ENCODE measurements around the gene GPR153. TPM values are rescaled to one million over a fixed set of nuclear protein-coding genes. Genes with fewer than 3 reads are reported as not detected.
"Not testable (repeated sequence)": the region's sequence is repeated elsewhere in the genome, so short reads cannot be mapped to it uniquely, and the experiment has no call there.

The GPR153 gene
- total RNA-seq, 2 donors from 2014 or later: 4.6 to 5.6 TPM

- Mint-ChIP-seq H3K27ac (no peak overlapping the region), H3K4me3 (peak overlapping the region; percentile 38), H3K4me1 (ENCODE audit: low read depth in 2 of 2) (peaks cover 11 to 12% of the 10 kb centered on the region in 2 donors), H3K9me3 (no peaks in the 10 kb centered on the region), H3K27me3 (no peaks in the 10 kb centered on the region), H3K36me3 (peaks cover 5% of the 10 kb centered on the region)
- ATAC-seq (no peak), DNase-seq (ENCODE audit: low spot score) (no peak)
Observed at GRCh38 chr1:6233376-6233775, 27.5 kb downstream of the GPR153 start.

- H3K27ac Mint-ChIP-seq: no peak overlapping the region
- peaks cover 15% of the 10 kb centered on the region for H3K36me3 Mint-ChIP-seq
- H3K27me3 Mint-ChIP-seq: no peaks in the 10 kb centered on the region
- DNase-seq (ENCODE audit: low spot score): no peak
- H3K9me3 Mint-ChIP-seq: no peaks in the 10 kb centered on the region
- peaks cover 0 to 8% of the 10 kb centered on the region in 2 donors for H3K4me1 Mint-ChIP-seq (ENCODE audit: low read depth in 2 of 2)
- no peak for ATAC-seq
- H3K4me3 Mint-ChIP-seq: no peak overlapping the region
Observed at GRCh38 chr1:6225651-6226050, 35.2 kb downstream of the GPR153 start.

- Mint-ChIP-seq H3K27ac (no peak overlapping the region), H3K27me3 (no peaks in the 10 kb centered on the region), H3K36me3 (peaks cover 15% of the 10 kb centered on the region), H3K4me3 (no peak overlapping the region), H3K9me3 (no peaks in the 10 kb centered on the region), H3K4me1 (ENCODE audit: low read depth in 2 of 2) (peaks cover 0 to 8% of the 10 kb centered on the region in 2 donors)
- no peak for DNase-seq (ENCODE audit: low spot score)
- ATAC-seq: no peak
Observed at GRCh38 chr1:6224718-6225117, 36.2 kb downstream of the GPR153 start.

- ATAC-seq: no peak
Observed at GRCh38 chr1:6223617-6224016, 37.3 kb downstream of the GPR153 start.

GRCh38 chr1:6222636-6223035, 38.3 kb downstream of the GPR153 start:
- Mint-ChIP-seq H3K9me3 (no peaks in the 10 kb centered on the region), H3K4me1 (ENCODE audit: low read depth in 2 of 2) (peaks cover 0 to 8% of the 10 kb centered on the region in 2 donors), H3K27ac (no peak overlapping the region), H3K36me3 (peaks cover 15% of the 10 kb centered on the region), H3K4me3 (no peak overlapping the region), H3K27me3 (peaks cover 0 to 2% of the 10 kb centered on the region in 2 donors)
- DNase-seq (ENCODE audit: low spot score) (no peak), ATAC-seq (no peak)

More at GRCh38 chr1:6223617-6224016, 37.3 kb downstream of the GPR153 start:
- H3K4me1 Mint-ChIP-seq (ENCODE audit: low read depth in 2 of 2): peaks cover 0 to 8% of the 10 kb centered on the region in 2 donors
- no peaks in the 10 kb centered on the region for H3K27me3 Mint-ChIP-seq
- peaks cover 15% of the 10 kb centered on the region for H3K36me3 Mint-ChIP-seq
- H3K27ac Mint-ChIP-seq: no peak overlapping the region
- no peaks in the 10 kb centered on the region for H3K9me3 Mint-ChIP-seq
- DNase-seq (ENCODE audit: low spot score): no peak
- H3K4me3 Mint-ChIP-seq: no peak overlapping the region

GRCh38 chr1:6221210-6221784, 39.6 kb downstream of the GPR153 start:
- H3K36me3 Mint-ChIP-seq: peaks cover 11% of the 10 kb centered on the region
- H3K27ac Mint-ChIP-seq: no peak overlapping the region
- peaks cover 0 to 4% of the 10 kb centered on the region in 2 donors for H3K27me3 Mint-ChIP-seq
- no peak overlapping the region for H3K4me3 Mint-ChIP-seq
- peaks cover 0 to 6% of the 10 kb centered on the region in 2 donors for H3K4me1 Mint-ChIP-seq (ENCODE audit: low read depth in 2 of 2)
- DNase-seq (ENCODE audit: low spot score) (no peak), ATAC-seq (no peak)
- no peaks in the 10 kb centered on the region for H3K9me3 Mint-ChIP-seq

- peaks cover 11% of the 10 kb centered on the region for H3K36me3 Mint-ChIP-seq
- H3K9me3 Mint-ChIP-seq: no peaks in the 10 kb centered on the region
- no peaks in the 10 kb centered on the region for H3K4me1 Mint-ChIP-seq (ENCODE audit: low read depth in 2 of 2)
- peaks cover 0 to 10% of the 10 kb centered on the region in 2 donors for H3K27me3 Mint-ChIP-seq
- ATAC-seq (no peak), DNase-seq (ENCODE audit: low spot score) (no peak)
- H3K4me3 Mint-ChIP-seq: no peak overlapping the region
- no peak overlapping the region for H3K27ac Mint-ChIP-seq
Observed at GRCh38 chr1:6220236-6220635, 40.7 kb downstream of the GPR153 start.

- Mint-ChIP-seq H3K36me3 (peaks cover 10% of the 10 kb centered on the region), H3K27me3 (peaks cover 0 to 10% of the 10 kb centered on the region in 2 donors)
- not testable (repeated sequence) for ATAC-seq; H3K27ac Mint-ChIP-seq; H3K4me3 Mint-ChIP-seq; DNase-seq (ENCODE audit: low spot score); H3K4me1 Mint-ChIP-seq (ENCODE audit: low read depth in 2 of 2); H3K9me3 Mint-ChIP-seq
Observed at GRCh38 chr1:6219641-6220040, 41.3 kb downstream of the GPR153 start.

GRCh38 chr1:6218375-6219164, 42.3 kb downstream of the GPR153 start:
- Mint-ChIP-seq H3K4me1 (ENCODE audit: low read depth in 2 of 2) (no peaks in the 10 kb centered on the region), H3K27ac (no peak overlapping the region), H3K27me3 (peaks cover 0 to 12% of the 10 kb centered on the region in 2 donors), H3K4me3 (no peak overlapping the region), H3K36me3 (no peaks in the 10 kb centered on the region), H3K9me3 (no peaks in the 10 kb centered on the region)
- no peak for ATAC-seq
- no peak for DNase-seq (ENCODE audit: low spot score)

- Mint-ChIP-seq H3K4me3 (no peak overlapping the region), H3K36me3 (no peaks in the 10 kb centered on the region), H3K4me1 (ENCODE audit: low read depth in 2 of 2) (peaks cover 0 to 3% of the 10 kb centered on the region in 2 donors), H3K27me3 (peaks cover 0 to 11% of the 10 kb centered on the region in 2 donors), H3K27ac (no peak overlapping the region), H3K9me3 (no peaks in the 10 kb centered on the region)
- DNase-seq (ENCODE audit: low spot score): no peak
- ATAC-seq: no peak
Observed at GRCh38 chr1:6212193-6212959, 48.5 kb downstream of the GPR153 start.

- no peak overlapping the region for H3K4me3 Mint-ChIP-seq
- no peak overlapping the region for H3K27ac Mint-ChIP-seq
- peaks cover 0 to 3% of the 10 kb centered on the region in 2 donors for H3K4me1 Mint-ChIP-seq (ENCODE audit: low read depth in 2 of 2)
- peaks cover 0 to 14% of the 10 kb centered on the region in 2 donors for H3K27me3 Mint-ChIP-seq
- H3K36me3 Mint-ChIP-seq: no peaks in the 10 kb centered on the region
- no peaks in the 10 kb centered on the region for H3K9me3 Mint-ChIP-seq
- DNase-seq (ENCODE audit: low spot score): no peak
- no peak for ATAC-seq
Observed at GRCh38 chr1:6211731-6212130, 49.2 kb downstream of the GPR153 start.

- H3K27ac Mint-ChIP-seq: no peak overlapping the region
- no peak overlapping the region for H3K4me3 Mint-ChIP-seq
- ATAC-seq (no peak), DNase-seq (ENCODE audit: low spot score) (no peak)
- H3K36me3 Mint-ChIP-seq: no peaks in the 10 kb centered on the region
- H3K27me3 Mint-ChIP-seq: peaks cover 0 to 12% of the 10 kb centered on the region in 2 donors
- no peaks in the 10 kb centered on the region for H3K9me3 Mint-ChIP-seq
- peaks cover 0 to 3% of the 10 kb centered on the region in 2 donors for H3K4me1 Mint-ChIP-seq (ENCODE audit: low read depth in 2 of 2)
Observed at GRCh38 chr1:6210591-6211355, 50.1 kb downstream of the GPR153 start.
